ENCODE measurements around the gene MATR3.

The MATR3 gene

DNA sequence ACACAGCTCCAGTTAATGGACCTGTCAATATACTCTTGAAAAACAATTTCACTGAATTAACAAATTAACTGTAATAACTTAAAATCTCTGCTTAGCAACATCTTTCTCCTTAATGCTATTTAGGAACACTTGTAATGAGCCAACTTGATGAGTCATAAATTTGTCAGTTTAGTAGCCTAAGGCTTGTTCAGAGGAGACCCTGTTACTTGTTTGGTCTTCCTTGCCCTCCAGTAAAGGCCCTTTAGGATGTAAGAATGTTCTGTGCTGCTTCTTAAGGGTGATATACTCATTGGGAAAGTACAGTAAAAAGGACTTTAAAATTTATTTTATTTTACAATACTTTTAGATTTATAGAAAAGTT lies 11.4 kb upstream of the MATR3 start:
- TF ChIP-seq CTCF (conservative IDR thresholded peaks at IDR 0.05; ENCODE audit: low read length): no peak
- DNase-seq (ENCODE audit: low read depth): peak; percentile 38
- H3K4me3 ChIP-seq (ENCODE audit: low read length): no peak overlapping the region

GRCh38 chr5:139283252-139284166 lies 10.0 kb upstream of the MATR3 start:
- no peak for TF ChIP-seq CTCF (conservative IDR thresholded peaks at IDR 0.05; ENCODE audit: low read length)
- no peak overlapping the region for H3K4me3 ChIP-seq (ENCODE audit: low read length)
- DNase-seq (ENCODE audit: low read depth): no peak

- DNase-seq (ENCODE audit: low read depth): no peak
- no peak overlapping the region for H3K4me3 ChIP-seq (ENCODE audit: low read length)
- TF ChIP-seq CTCF (conservative IDR thresholded peaks at IDR 0.05; ENCODE audit: low read length): no peak
Measured at GRCh38 chr5:139284295-139284694, 9.2 kb upstream of the MATR3 start.

- no peak overlapping the region for H3K4me3 ChIP-seq (ENCODE audit: low read length)
- TF ChIP-seq CTCF (conservative IDR thresholded peaks at IDR 0.05; ENCODE audit: low read length): no peak
- DNase-seq (ENCODE audit: low read depth): no peak
Measured at GRCh38 chr5:139285651-139286392, 7.7 kb upstream of the MATR3 start.

DNA sequence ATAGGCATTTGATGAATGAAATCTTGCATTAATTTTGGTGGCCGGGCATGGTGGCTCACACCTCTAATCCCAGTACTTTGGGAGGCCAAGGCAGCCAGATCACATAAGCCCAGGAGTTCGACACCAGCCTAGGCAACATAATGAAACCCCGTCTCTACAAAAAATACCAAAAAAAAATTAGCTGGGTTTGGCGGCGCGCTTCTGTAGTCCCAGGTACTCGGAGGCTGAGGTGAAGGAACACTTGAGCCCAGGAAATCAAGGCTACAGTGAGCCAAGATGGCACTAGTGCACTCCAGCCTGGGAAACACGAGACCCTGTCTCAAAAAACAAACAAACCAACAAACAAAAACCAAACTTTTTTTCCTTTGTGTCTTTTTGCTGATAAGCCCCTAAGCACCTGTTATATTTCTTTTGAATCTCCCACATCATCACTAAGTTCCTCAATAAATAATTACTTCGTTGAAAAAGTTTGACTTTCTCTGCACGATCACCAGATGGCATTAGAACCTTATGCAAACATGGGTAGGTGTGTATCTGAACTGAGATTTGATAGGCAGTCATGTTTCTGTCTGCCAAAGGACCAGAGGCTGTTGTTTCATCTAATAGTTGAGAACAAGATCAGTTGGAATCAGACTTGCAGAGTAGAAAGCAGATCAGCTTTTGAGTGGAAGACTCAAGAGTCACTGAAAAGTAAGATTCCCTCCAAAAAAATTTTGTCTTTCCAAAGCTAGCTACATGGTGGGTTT lies 5.5 kb upstream of the MATR3 start:
- no peak for TF ChIP-seq CTCF (conservative IDR thresholded peaks at IDR 0.05; ENCODE audit: low read length)
- DNase-seq (ENCODE audit: low read depth): no peak
- no peak overlapping the region for H3K4me3 ChIP-seq (ENCODE audit: low read length)

GRCh38 chr5:139291051-139291450 lies 2.5 kb upstream of the MATR3 start:
- no peak overlapping the region for H3K4me3 ChIP-seq (ENCODE audit: low read length)
- DNase-seq (ENCODE audit: low read depth): no peak
- no peak for TF ChIP-seq CTCF (conservative IDR thresholded peaks at IDR 0.05; ENCODE audit: low read length)
